RKO (cell line): ENCODE measurements around the gene AHNAK2.
"Not testable (repeated sequence)": the region's sequence is repeated elsewhere in the genome, so short reads cannot be mapped to it uniquely, and the experiment has no call there.

Experiments
- DNase-seq: peaks from one replicate; pipeline ENCODE4 v3.0.0-alpha.2; 2016; ENCODE audit warnings: low spot score

AHNAK2 gene

GRCh38 chr14:104898870-104899510 is 79.2 kb downstream of the AHNAK2 start:
- no peak for DNase-seq

GRCh38 chr14:104898195-104898558 is 80.0 kb downstream of the AHNAK2 start:
- DNase-seq: no peak

GRCh38 chr14:104897330-104898194 is 80.6 kb downstream of the AHNAK2 start:
- no peak for DNase-seq

GRCh38 chr14:104895786-104896661 is 82.2 kb downstream of the AHNAK2 start:
- no peak for DNase-seq

GRCh38 chr14:104895207-104895785 is 82.9 kb downstream of the AHNAK2 start:
- no peak for DNase-seq

GRCh38 chr14:104894331-104895206 is 83.6 kb downstream of the AHNAK2 start:
- DNase-seq: no peak

GRCh38 chr14:104893435-104894207 is 84.6 kb downstream of the AHNAK2 start:
- no peak for DNase-seq

- no peak for DNase-seq
Observed at GRCh38 chr14:104892531-104893434, 85.4 kb downstream of the AHNAK2 start.

GRCh38 chr14:104891664-104892530 is 86.3 kb downstream of the AHNAK2 start:
- no peak for DNase-seq

- no peak for DNase-seq
Observed at GRCh38 chr14:104891121-104891551, 87.0 kb downstream of the AHNAK2 start.

- not testable (repeated sequence) for DNase-seq
Observed at GRCh38 chr14:104890292-104890691, 87.9 kb downstream of the AHNAK2 start.

- no peak for DNase-seq
Observed at GRCh38 chr14:104889375-104889757, 88.8 kb downstream of the AHNAK2 start.

GRCh38 chr14:104888489-104889374 is 89.4 kb downstream of the AHNAK2 start:
- no peak for DNase-seq

GRCh38 chr14:104887623-104888488 is 90.3 kb downstream of the AHNAK2 start:
- no peak for DNase-seq
